Stimulated activated CD4-positive, alpha-beta T cell treated with anti-CD3 and anti-CD28 coated beads, Interleukin-12 subunit alpha, Interleukin-12 subunit beta, amount 100 ng/mL, for 4 hours (primary cell): Measurements from ENCODE around the gene PRDM15.

Experiments used
- DNase-seq: peaks from one replicate; pipeline ENCODE4 v3.0.0-alpha.2; 2020

The PRDM15 gene

GRCh38 chr21:41836166-41837015, 42.8 kb downstream of the PRDM15 start:
- DNase-seq = no peak

DNA sequence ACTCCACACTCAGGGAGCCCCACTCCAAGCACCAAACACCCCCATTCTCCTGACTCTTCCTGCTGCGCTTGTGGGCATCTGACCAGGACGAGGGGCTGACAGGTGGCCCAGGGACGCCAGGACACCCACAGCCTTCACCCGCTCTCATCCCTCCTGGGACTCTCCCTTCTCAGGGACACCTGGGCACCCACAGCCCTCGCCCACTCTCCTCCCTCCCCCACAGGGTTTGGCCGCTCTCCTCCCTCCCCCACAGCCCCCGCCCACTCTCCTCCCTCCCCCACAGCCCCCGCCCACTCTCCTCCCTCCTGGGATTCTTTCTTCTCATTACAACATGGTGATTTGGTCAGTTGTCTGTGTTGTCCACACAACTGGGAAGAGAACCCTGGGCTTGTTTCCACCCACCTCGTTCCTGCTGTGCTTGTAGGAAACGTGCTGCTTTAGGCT, 43.4 kb downstream of the PRDM15 start:
- DNase-seq = no peak

GRCh38 chr21:41834926-41835663, 44.0 kb downstream of the PRDM15 start:
- no peak for DNase-seq

- DNase-seq = no peak
These were observed 44.8 kb downstream of the PRDM15 start for GRCh38 chr21:41834252-41834925.

DNA sequence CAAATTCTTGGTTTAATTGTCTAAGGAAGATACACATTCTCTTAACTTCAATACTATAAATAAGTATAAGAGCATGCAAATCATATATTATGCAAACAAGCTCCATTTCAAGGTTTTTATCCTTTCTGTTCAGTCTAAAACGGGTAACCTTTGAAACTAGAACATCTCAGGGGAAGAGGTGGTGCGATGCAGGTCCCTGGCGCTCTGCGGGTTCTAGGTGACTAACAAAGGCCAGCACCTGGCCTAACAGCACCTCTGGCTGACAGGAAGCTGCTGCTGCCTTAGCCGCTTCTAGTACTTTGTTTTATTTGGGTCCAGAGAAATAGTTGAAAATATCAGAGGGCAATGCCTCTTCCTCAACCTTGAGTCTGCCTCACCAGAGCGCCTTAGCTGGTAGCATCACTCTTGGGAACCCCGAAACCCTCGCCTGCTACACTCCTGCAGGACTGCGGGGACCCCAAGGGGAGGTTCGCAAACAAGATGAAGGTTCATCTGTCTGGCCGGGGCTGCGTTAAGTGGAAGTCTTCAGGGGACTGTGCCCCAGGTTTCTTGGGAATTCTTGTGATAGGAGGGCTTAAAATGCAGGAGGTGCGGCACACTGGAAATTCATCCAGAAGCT, 45.5 kb downstream of the PRDM15 start:
- DNase-seq = no peak

DNA sequence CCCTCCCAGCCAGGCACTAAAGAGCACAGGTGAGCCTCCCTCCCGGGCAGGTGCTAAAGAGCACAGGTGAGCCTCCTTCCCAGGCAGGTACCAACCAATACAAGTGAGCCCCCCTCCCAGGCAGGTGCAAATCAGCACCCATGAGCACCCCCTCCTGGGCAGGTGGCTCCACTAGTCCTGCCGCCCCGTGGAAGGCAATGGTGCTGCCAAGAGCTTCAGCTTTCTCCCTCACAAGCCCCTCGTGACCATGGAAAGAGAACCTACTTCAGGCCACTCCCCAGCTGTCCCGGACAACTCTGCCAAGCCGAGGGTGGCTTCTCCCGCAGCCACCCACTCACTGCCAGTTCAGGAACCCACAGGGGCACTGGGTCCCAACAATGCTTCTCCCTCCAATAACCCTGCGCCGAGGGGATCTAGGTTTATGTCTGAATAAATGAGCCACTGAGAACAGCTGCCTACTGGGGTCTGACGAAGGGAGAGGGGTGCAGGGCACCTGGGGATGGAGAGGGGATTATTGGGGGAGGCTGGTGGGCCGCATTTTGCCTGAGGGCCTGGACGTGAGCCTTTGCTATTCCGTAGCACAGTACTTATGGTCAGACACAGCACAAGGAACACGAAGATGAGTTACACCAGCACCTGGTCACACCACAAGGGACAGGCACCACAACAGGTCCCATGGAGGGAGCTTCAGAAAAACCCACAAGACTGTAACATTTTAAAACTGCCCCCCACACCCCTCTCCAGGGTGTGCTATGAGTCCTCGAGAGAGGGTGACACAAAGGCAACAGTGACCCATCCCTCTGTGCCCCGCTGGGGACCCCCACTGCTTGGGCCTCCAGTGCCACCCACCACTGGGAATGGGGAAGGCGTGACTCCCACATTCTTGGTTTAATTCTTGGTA, 46.3 kb downstream of the PRDM15 start:
- DNase-seq = no peak

GRCh38 chr21:41831866-41832595, 47.1 kb downstream of the PRDM15 start:
- no peak for DNase-seq

- DNase-seq = no peak
These were observed 47.7 kb downstream of the PRDM15 start for GRCh38 chr21:41831453-41831831.

DNA sequence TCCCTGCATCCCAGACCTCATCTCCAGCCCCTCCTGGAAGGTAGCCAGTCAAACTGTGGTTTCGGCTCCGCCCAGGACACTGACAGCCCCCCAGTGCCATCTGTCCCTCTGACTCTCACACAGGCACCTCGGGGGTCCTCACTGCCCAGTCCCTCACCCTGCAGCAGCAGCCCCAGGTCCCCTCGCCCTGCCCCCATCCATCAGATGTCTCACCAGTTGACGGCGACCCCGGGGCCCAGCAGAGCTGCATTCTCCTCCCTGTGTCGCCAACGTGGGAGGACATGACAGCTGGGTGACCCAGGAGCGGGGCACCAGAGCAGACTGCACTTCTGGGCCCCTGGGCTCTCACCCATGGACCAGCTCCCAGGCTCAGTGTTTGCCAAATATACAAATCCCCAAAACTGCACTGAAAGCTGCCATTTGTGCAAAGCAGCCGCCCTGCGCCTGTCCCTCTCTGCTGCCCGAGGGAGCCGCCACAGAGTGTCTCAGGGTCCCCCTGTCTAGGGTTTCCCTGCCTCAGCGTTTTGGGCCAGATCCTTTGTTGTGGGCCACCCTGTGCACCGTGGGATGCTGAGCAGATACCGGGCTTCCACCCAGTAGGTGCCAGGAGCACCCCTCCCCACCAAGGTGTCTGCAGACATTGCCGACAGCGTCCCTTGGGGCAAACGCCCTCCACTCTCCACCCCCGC, 48.2 kb downstream of the PRDM15 start:
- DNase-seq = no peak

DNA sequence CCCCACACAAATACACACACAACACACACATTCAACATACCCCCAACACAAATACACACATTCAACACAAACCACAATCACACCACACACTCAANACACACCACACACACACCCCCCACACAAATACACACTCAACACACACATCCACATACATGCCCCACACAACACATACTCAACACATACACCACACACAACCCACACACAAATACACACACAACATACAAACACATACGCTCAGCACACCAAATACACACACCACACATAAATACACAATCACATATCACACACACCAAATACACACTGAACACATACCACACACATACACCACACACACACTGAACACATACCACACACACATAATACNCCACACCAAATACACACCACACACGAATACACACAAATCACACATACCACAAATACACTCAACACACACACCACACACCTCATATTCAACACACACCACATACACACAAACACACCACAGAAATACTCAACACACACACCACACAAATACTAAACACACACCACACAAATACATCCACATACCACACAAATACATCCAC, 48.9 kb downstream of the PRDM15 start:
- DNase-seq = no peak

GRCh38 chr21:41828884-41829360, 50.2 kb downstream of the PRDM15 start:
- no peak for DNase-seq

DNA sequence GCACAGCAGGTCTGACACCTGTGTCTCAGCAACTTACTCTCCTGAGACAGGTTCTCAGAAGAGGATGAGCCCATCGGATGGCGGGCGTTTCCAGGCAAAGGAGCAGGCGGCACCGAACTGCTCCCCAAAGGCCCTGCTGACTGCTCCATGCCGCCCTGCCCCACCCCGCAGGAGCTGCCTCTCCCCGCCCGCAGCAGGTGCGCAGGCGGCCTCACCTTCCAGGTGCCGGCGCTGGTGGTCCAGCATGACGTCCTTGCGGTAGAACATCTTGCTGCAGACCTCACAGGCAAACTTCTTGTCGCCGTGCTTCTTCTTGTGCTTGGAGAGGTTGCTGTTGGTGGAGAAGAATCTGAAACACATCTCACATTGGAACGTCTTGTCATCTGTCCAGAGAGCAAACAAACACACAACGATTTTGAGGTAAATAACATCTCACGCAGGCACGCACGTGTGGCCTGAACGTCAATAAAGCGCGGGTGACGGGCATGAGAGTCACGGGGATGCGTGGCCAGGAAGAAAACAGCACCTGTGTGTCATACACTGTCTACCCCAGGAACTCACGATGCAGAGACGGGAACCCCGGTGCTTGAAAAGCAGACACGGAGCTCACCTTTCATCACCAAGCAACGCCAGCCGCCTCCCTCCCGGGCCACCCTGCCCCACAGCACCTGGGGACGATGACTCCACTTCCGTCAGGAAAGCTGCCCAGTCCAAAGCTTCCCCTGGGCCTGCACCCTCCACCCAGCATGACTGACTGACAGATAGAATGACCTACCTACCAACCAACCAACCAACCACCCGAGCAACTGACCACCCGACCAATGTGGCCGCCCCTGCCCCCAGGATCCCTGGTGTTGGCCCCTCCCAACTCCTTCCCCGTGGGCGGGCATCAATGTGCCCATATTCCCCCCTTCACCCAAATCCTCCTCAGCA, 50.9 kb downstream of the PRDM15 start:
- no peak for DNase-seq

GRCh38 chr21:41825881-41826280, 53.3 kb downstream of the PRDM15 start:
- DNase-seq = no peak

GRCh38 chr21:41825216-41825615, 53.9 kb downstream of the PRDM15 start:
- DNase-seq = no peak

GRCh38 chr21:41824466-41825207, 54.5 kb downstream of the PRDM15 start:
- no peak for DNase-seq

GRCh38 chr21:41823906-41824305, 55.2 kb downstream of the PRDM15 start:
- no peak for DNase-seq

GRCh38 chr21:41823166-41823565, 56.0 kb downstream of the PRDM15 start:
- no peak for DNase-seq

DNA sequence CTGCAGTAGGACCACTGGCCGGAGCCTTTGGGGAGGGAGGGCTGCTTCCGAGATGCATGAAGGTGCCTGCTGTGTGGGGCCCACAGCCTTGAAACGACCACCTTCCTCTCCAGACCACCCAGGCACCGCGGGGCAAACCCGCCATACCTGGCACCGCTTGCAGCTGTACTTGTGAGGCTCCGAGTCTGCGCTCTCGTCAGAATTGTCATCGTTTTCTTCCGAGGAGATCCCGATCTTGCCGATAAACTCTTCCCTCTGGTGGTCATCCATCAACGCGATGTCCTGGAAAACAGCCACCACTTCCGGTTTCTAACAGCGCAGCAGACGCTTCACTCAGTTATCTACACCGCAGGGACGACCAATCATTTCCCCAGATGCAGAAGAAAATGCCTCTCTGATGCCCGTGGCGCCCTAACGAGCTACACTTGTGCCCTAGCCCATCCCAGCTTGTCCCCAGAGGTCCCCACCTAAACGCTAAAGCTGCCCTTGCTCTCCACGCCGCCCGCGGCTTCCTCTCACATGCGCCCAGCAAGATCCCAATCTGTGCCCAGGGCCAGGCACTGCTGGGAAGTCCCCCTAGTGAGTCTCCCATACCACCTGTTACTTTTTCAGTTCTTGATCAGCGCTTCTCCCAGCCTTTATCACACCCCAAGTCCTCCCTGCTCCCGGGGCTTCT, 57.2 kb downstream of the PRDM15 start:
- no peak for DNase-seq
